Glutamatergic neuron (in vitro differentiated cells): ENCODE data around the gene TLE2. TPM values are rescaled to one million over a fixed set of nuclear protein-coding genes. Genes with fewer than 3 reads are reported as not detected.

Experiments
- DNase-seq: peaks from one replicate; pipeline ENCODE4 v3.0.0; 2022
- H3K27ac Mint-ChIP-seq: one replicate; pipeline ENCODE4 v1.8.0; 2020; ENCODE audit warnings: mild to moderate bottlenecking, mixed read lengths, inconsistent platforms; ENCODE audit not compliant: unreplicated experiment
- H3K27me3 Mint-ChIP-seq: one replicate; pipeline ENCODE4 v1.8.0; 2020; ENCODE audit warnings: mild to moderate bottlenecking, moderate library complexity, mixed read lengths, inconsistent platforms; ENCODE audit not compliant: unreplicated experiment
- H3K36me3 Mint-ChIP-seq: one replicate; pipeline ENCODE4 v1.8.0; 2020; ENCODE audit warnings: mild to moderate bottlenecking, mixed read lengths, inconsistent platforms; ENCODE audit not compliant: unreplicated experiment
- H3K4me1 Mint-ChIP-seq: one replicate; pipeline ENCODE4 v1.8.0; 2020; ENCODE audit warnings: mild to moderate bottlenecking, low read depth, mixed read lengths, inconsistent platforms; ENCODE audit not compliant: unreplicated experiment
- H3K4me3 Mint-ChIP-seq: one replicate; pipeline ENCODE4 v1.8.0; 2020; ENCODE audit warnings: mild to moderate bottlenecking, mixed read lengths, inconsistent platforms; ENCODE audit not compliant: unreplicated experiment
- H3K9me3 Mint-ChIP-seq: one replicate; pipeline ENCODE4 v1.8.0; 2020; ENCODE audit warnings: mild to moderate bottlenecking, moderate library complexity, mixed read lengths, inconsistent platforms; ENCODE audit not compliant: unreplicated experiment
- CTCF ChIP-seq: fragments of 200-600 bp; sonication (generic); IDR thresholded peaks from one replicate; pipeline ENCODE4 v1.5.0; 2021; ENCODE audit not compliant: partially characterized antibody, unreplicated experiment
- total RNA-seq: library from RNA; stranded (reverse); fragmentation: NEBNext Ultra II Directional; extraction: Animal tissue kit (Norgen Biotek cat#: 25700); gene quantifications from one replicate; pipeline ENCODE4 v1.2.1, GENCODE V29; 2021; ENCODE audit not compliant: unreplicated experiment

Gene TLE2
- total RNA-seq, 1 donor from 2014 or later: not detected

DNA sequence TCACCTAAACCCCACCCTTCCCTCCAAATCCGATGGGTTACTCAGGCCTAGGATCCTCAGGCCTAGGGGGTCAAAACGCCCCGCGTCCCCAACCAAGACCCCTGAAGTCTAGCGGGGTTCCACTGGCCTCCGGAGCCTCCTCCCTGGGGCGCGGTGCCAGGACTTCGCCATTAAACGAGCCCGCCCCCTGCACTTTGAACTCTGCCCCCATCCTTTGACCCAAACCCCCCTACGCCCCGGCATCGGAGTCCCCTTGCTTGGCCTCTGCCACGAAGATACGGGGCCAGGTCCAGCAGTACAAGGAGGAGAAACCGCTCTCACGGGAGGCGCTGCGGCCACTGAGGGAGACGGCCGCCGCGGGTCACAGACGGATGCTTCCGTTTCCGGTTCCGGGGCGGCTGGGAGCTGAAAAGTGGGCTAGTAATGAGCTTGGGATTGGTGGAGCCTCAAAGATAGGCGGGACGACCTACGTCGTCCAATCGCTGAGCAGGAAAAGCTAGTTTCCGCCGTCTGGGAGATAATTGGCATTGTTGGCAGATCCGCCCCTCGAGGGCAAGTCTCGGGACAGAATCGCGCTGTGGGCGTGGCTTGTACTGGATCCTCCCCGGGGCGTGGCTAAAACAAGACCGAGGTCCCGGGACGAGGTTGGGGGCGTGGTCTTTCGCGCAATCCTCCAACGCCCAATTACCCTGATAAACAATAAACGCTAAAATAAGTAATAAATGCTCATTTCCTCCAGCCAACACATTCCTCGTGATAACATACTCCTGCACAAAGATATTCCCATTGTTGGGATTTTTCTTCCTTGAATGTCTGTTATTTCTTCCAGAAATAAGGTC is 78.6 kb downstream of the TLE2 start:
- peaks cover 5% of the 10 kb centered on the region for H3K9me3 Mint-ChIP-seq

GRCh38 chr19:2949939-2950285 is 79.2 kb downstream of the TLE2 start:
- H3K4me3 Mint-ChIP-seq: peak overlapping the region; percentile 96
- H3K4me1 Mint-ChIP-seq: peaks cover 5% of the 10 kb centered on the region
- H3K27ac Mint-ChIP-seq: peak overlapping the region; percentile 84
- peaks cover 4% of the 10 kb centered on the region for H3K27me3 Mint-ChIP-seq
- DNase-seq: no peak
- no peaks in the 10 kb centered on the region for H3K36me3 Mint-ChIP-seq
- peaks cover 6% of the 10 kb centered on the region for H3K9me3 Mint-ChIP-seq
- no peak for TF ChIP-seq CTCF

More for the DNA sequence above, 78.6 kb downstream of the TLE2 start:
- Mint-ChIP-seq H3K4me1 (peaks cover 5% of the 10 kb centered on the region), H3K27me3 (peaks cover 2% of the 10 kb centered on the region), H3K27ac (peak overlapping the region; percentile 84), H3K36me3 (no peaks in the 10 kb centered on the region), H3K4me3 (peak overlapping the region; percentile 96)
- TF ChIP-seq CTCF: no peak
- peak; percentile 100 for DNase-seq

Other genes starting within 250 kb of the TLE2 start
- gene SGTA, start 246.0 kb downstream of the TLE2 start, total RNA-seq: 90.6 TPM
- gene THOP1, start 243.8 kb downstream of the TLE2 start, total RNA-seq: 64.0 TPM
- 5.8 TPM for gene ZNF554, start 209.4 kb downstream of the TLE2 start, total RNA-seq
- gene ZNF555, start 187.8 kb downstream of the TLE2 start, total RNA-seq: 8.4 TPM
- not detected for gene ZNF556, start 161.9 kb downstream of the TLE2 start, total RNA-seq
- gene ZNF57, start 128.4 kb downstream of the TLE2 start, total RNA-seq: 2.7 TPM
- 4.8 TPM for gene ZNF77, start 84.3 kb downstream of the TLE2 start, total RNA-seq
- gene TLE6, start 51.7 kb downstream of the TLE2 start, total RNA-seq: not detected
- gene TLE5, start 33.2 kb upstream of the TLE2 start, total RNA-seq: 258 TPM
- gene GNA11, start 65.1 kb upstream of the TLE2 start, total RNA-seq: 32.4 TPM
- not detected for gene GNA15, start 106.8 kb upstream of the TLE2 start, total RNA-seq
- not detected for gene S1PR4, start 149.5 kb upstream of the TLE2 start, total RNA-seq
- gene NCLN, start 156.7 kb upstream of the TLE2 start, total RNA-seq: 54.4 TPM
- gene CELF5, start 195.4 kb upstream of the TLE2 start, total RNA-seq: 12.5 TPM